Spleen (tissue), 11 donors: ENCODE results near the gene GPR78. TPM values are rescaled to one million over a fixed set of nuclear protein-coding genes. Genes with fewer than 3 reads are reported as not detected.

Source experiments
- DNase-seq: peaks from one replicate; pipeline ENCODE4 v3.0.0-alpha.2; 2020
- H3K27ac ChIP-seq, 8 donors: fragments of 200-600 bp; sonication (generic) in 7 of 8; 1 replicate in 4 of 8; 2 replicates in 4 of 8; pipeline versions ENCODE4 v1.5.0 to v1.8.0; 2016 to 2021; ENCODE audit warnings: inconsistent platforms in 4 of 8, mild to moderate bottlenecking in 4 of 8, moderate library complexity in 1 of 8
- H3K27me3 ChIP-seq, 7 donors: fragments of 200-600 bp; sonication (generic) in 6 of 7; replicated peaks in 1 of 7; 1 replicate in 4 of 7; 2 replicates in 3 of 7; pipeline versions ENCODE4 v1.5.0 to v1.8.0; 2016 to 2021; ENCODE audit warnings: inconsistent platforms in 3 of 7, mild to moderate bottlenecking in 1 of 7
- H3K36me3 ChIP-seq, 6 donors: fragments of 200-600 bp; sonication (generic) in 5 of 6; 1 replicate in 4 of 6; 2 replicates in 2 of 6; pipeline versions ENCODE4 v1.5.0 to v1.8.0; 2016 to 2021; ENCODE audit warnings: inconsistent platforms in 2 of 6
- H3K4me1 ChIP-seq, 6 donors: fragments of 200-600 bp; sonication (generic) in 5 of 6; 1 replicate in 3 of 6; 2 replicates in 3 of 6; pipeline versions ENCODE4 v1.5.0 to v1.8.0; 2016 to 2021; ENCODE audit warnings: inconsistent platforms in 3 of 6
- H3K4me3 ChIP-seq, 8 donors: fragments of 200-600 bp; sonication (generic) in 7 of 8; 1 replicate in 4 of 8; 2 replicates in 4 of 8; pipeline versions ENCODE4 v1.5.0 to v1.8.0; 2016 to 2021; ENCODE audit warnings: inconsistent platforms in 4 of 8, mild to moderate bottlenecking in 4 of 8, moderate library complexity in 2 of 8
- H3K9me3 ChIP-seq, 8 donors: fragments of 200-600 bp; sonication (generic) in 7 of 8; 1 replicate in 4 of 8; 2 replicates in 4 of 8; pipeline versions ENCODE4 v1.5.0 to v1.8.0; 2016 to 2021; ENCODE audit warnings: inconsistent platforms in 4 of 8
- CTCF ChIP-seq, 11 experiments: fragments of 200-600 bp in 7 of 11; fragments of 450-650 bp in 4 of 11; sonication (generic) in 4 of 11; IDR thresholded peaks in 8 of 11; conservative IDR thresholded peaks in 3 of 11; 1 replicate in 7 of 11; 2 replicates in 4 of 11; pipeline versions ENCODE4 v1.4.0 to v1.8.0; 2016 to 2021; ENCODE audit warnings: antibody characterized with exemption in 11 of 11, inconsistent platforms in 4 of 11, mild to moderate bottlenecking in 1 of 11
- POLR2A ChIP-seq, 3 donors: fragments of 450-650 bp; IDR thresholded peaks; one replicate each; pipeline ENCODE4 v1.5.1; 2017; ENCODE audit warnings: antibody characterized with exemption in 3 of 3, mild to moderate bottlenecking in 1 of 3
- POLR2AphosphoS5 ChIP-seq, 3 donors: sonication (generic); formaldehyde crosslinking; IDR thresholded peaks; one replicate each; pipeline ENCODE4 v1.5.1; 2017; ENCODE audit warnings: antibody characterized with exemption in 3 of 3
- WGBS, 5 donors: extraction: QIAGEN DNeasy Blood & Tissue Kit in 3 of 5; methylation state at CpG; one replicate each; pipeline versions ENCODE4 v1.1.5 to v1.1.7; 2013 to 2018; 5-methylcytosine and 5-hydroxymethylcytosine counted together
- intact Hi-C: fragments of 100-400 bp; cut with DNase I; formaldehyde crosslinking; loops from one replicate; pipeline ENCODE4 v1.15.0; 2023; ENCODE audit warnings: low total_unique reads
- polyA plus RNA-seq, 3 donors: library from polyadenylated mRNA; stranded (reverse); fragments of 200-250 nt; gene quantifications; one replicate each; pipeline ENCODE4 v1.2.1, GENCODE V29; 2013
- total RNA-seq, 7 donors: library from RNA; depleted of rRNA in 3 of 7; stranded (reverse); fragments of >200 nt in 3 of 7; fragmentation: NEBNext Ultra II Directional in 4 of 7; extraction: Animal tissue kit (Norgen Biotek cat#: 25700) in 4 of 7; gene quantifications; one replicate each; pipeline versions ENCODE4 v1.1.0 to v1.2.1, GENCODE V29; 2016 to 2021
- donor health status: healthy with polysubstance abuse.
- donor health status: DM: no; HTN: no; CAD: no; lungs with moderate emphysema.
- donor health status: DM: no; HTN: no; CAD: no.
- donor health status: Bipolar disorder and iron deficiency.
- donor health status: healthy.
- donor health status: DM: no; HTN: no; CAD: no.
- donor health status: DM: yes; HTN: yes; CAD: no.

Gene GPR78
- total and polyA plus RNA-seq, 10 donors: 0.07 to 1.5 (median 0.12) TPM; not detected in 5

- DNase-seq: peak; percentile 63
- Histone ChIP-seq H3K27ac (no peak overlapping the region), H3K9me3 (peaks cover 0 to 9% (median 0%) of the 10 kb centered on the region in 8 donors), H3K27me3 (peaks cover 0 to 6% (median 0%) of the 10 kb centered on the region in 7 donors), H3K36me3 (no peaks in the 10 kb centered on the region), H3K4me1 (no peaks in the 10 kb centered on the region), H3K4me3 (no peak overlapping the region)
- intact Hi-C loops: no loop called here
- no peak for TF ChIP-seq POLR2AphosphoS5 (IDR thresholded peaks at IDR 0.05)
- TF ChIP-seq POLR2A (IDR thresholded peaks at IDR 0.05): no peak
- TF ChIP-seq CTCF (IDR thresholded peaks at IDR 0.05 in 8 of 11, conservative IDR thresholded peaks at IDR 0.05 in 3 of 11): no peak
- 82 to 96% (median 86%) methylated on average over 7 to 8 of the region's 8 CpGs for WGBS, 5 donors
These were observed 27.0 kb upstream of the GPR78 start for GRCh38 chr4:8553216-8553615.

GRCh38 chr4:8553991-8554405, 26.2 kb upstream of the GPR78 start:
- no peak for TF ChIP-seq POLR2A (IDR thresholded peaks at IDR 0.05)
- no peak for TF ChIP-seq POLR2AphosphoS5 (IDR thresholded peaks at IDR 0.05)
- no peak for TF ChIP-seq CTCF (IDR thresholded peaks at IDR 0.05 in 8 of 11, conservative IDR thresholded peaks at IDR 0.05 in 3 of 11)
- Histone ChIP-seq H3K27ac (no peak overlapping the region), H3K9me3 (peaks cover 0 to 9% (median 0%) of the 10 kb centered on the region in 8 donors), H3K4me1 (no peaks in the 10 kb centered on the region), H3K36me3 (no peaks in the 10 kb centered on the region), H3K27me3 (peaks cover 0 to 11% (median 0%) of the 10 kb centered on the region in 7 donors), H3K4me3 (no peak overlapping the region)
- peak; percentile 35 for DNase-seq
- intact Hi-C loops: no loop called here
- 77 to 88% (median 85%) methylated on average over 9 to 12 of the region's 12 CpGs for WGBS, 5 donors

DNA sequence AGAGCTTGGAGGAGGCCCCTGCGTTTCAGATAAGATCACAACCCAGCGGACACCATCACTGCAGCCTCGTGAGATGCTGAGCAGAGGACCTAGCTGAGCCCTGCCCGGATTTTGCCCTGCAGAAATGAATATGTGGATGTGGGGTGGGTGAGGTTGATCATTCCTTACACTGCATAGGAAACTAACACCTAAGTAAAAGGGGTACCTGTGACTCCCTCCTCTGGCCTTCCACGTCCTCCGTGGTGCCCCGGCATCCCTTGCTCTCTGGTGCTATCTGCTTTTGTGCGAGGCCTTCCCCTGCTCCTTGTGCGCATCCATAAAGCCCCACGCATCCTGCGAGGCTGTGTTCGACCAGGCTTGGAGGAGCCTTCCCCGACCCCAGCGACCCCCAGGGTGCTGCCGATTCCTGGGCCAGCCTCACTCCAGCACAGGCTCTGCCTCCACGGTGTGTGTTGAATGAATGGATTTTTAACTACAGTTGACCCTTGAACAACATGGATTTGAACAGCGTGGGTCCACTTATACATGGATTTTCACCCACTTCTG, 25.6 kb upstream of the GPR78 start:
- Histone ChIP-seq H3K9me3 (peaks cover 0 to 9% (median 0%) of the 10 kb centered on the region in 8 donors), H3K27me3 (peaks cover 0 to 11% (median 0%) of the 10 kb centered on the region in 7 donors), H3K27ac (no peak overlapping the region), H3K4me1 (no peaks in the 10 kb centered on the region), H3K4me3 (no peak overlapping the region), H3K36me3 (no peaks in the 10 kb centered on the region)
- peak; percentile 60 for DNase-seq
- TF ChIP-seq CTCF (IDR thresholded peaks at IDR 0.05 in 8 of 11, conservative IDR thresholded peaks at IDR 0.05 in 3 of 11) (no peak), POLR2AphosphoS5 (IDR thresholded peaks at IDR 0.05) (no peak), POLR2A (IDR thresholded peaks at IDR 0.05) (no peak)
- 79 to 87% (median 84%) methylated on average over 14 to 17 of the region's 17 CpGs for WGBS, 5 donors
- intact Hi-C loops: no loop called here

DNA sequence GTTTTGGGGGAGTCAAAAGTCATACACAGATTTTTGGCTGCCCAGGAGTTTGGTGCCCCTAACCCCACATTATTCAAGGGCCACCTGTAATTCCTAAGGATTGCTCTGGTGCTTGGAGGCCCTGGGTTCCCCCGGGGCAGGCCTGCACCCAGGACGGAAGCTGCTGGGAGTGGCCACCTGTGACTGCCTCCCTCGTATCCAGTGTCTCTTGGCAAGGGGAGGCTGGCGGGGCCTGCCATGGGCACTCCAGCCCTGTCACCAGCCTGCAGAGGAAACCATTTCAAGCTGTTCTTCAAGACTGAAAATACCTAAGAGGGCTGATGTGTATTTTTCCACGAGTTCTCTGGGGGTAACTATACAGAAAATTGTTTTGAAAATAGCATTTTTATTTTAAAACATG, 24.5 kb upstream of the GPR78 start:
- no peak for DNase-seq
- Histone ChIP-seq H3K9me3 (peaks cover 0 to 9% (median 0%) of the 10 kb centered on the region in 8 donors), H3K4me3 (no peak overlapping the region), H3K27me3 (peaks cover 0 to 13% (median 0%) of the 10 kb centered on the region in 7 donors), H3K36me3 (no peaks in the 10 kb centered on the region), H3K27ac (no peak overlapping the region), H3K4me1 (no peaks in the 10 kb centered on the region)
- intact Hi-C loops: no loop called here
- TF ChIP-seq POLR2AphosphoS5 (IDR thresholded peaks at IDR 0.05) (no peak), POLR2A (IDR thresholded peaks at IDR 0.05) (no peak), CTCF (IDR thresholded peaks at IDR 0.05 in 8 of 11, conservative IDR thresholded peaks at IDR 0.05 in 3 of 11) (no peak)
- WGBS, 5 donors: 75 to 85% (median 79%) methylated on average over 3 to 5 of the region's 5 CpGs
